ENCODE measurements around the gene CCKAR.

Gene CCKAR

DNA sequence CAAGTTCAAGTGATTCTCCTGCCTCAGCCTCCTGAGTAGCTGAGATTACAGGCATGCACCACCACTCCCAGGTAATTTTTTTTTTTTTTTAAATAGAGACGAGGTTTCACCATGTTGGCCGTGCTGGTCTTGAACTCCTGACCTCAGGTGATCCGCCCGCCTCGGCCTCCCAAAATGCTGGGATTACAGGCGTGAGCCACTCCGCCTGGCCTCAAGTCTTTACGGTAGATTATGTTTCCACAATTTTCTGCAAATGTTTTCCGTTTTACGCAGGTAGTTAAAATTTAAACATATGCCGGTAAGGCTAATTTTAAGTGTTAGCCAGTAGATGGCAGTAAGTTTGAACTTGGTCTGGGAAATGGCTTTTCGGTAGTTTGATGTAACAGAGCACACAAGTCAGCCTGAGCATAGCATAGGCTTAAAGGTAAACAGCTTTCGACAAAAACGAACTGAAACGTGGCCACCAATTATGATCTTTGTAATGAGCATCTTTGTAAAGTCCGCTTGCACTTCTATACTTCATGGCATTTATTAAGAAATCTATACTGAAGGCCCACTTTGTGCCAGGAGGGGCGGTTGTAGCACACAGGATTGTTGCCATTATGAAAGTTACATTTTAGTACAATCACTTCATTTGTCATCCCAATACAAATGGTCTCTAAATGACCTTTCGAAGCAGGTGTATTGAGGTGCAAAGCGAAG is 31.1 kb downstream of the CCKAR start:
- no peak for DNase-seq (ENCODE audit: low read depth in 2 of 2)

DNA sequence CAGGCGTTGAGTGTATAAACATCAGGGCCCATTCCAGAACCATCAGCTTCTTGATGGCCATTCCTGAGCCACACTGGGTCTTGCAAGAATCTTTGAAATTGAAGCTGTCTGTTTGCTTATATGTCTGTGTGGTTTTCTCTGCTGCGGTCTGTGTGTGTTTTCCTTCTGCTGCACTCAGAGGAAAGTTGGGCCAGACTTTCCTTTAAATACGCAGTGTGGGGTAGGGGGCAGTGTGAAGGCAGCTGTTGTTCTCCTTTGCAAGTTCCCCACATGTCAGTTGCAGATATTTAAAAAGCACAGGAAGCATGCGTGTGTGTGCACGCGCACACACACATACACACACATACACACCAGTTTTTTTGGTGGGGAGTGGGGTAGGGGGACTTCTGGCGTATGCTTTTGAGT is 32.1 kb downstream of the CCKAR start:
- no peak for DNase-seq (ENCODE audit: low read depth in 2 of 2)

DNA sequence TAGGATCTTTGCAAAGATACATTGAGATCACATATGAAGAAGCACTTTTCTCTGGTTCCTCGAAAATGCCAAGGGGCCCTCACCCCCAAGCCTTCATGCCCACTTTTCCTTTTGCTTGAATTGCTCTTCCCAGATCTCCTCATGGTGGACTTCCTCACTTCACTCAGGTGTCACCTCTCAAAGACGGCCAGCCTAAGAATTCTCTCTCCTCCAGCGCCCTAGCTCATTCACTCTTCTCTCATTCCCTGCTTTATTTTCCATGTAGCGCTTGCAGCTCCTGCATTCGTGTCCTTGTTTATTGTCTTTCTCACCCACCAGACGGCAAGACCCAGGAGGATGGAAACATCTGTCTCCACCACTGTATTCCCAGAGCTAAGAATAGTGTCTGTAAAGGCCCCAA is 32.9 kb downstream of the CCKAR start:
- no peak for DNase-seq (ENCODE audit: low read depth in 2 of 2)

DNA sequence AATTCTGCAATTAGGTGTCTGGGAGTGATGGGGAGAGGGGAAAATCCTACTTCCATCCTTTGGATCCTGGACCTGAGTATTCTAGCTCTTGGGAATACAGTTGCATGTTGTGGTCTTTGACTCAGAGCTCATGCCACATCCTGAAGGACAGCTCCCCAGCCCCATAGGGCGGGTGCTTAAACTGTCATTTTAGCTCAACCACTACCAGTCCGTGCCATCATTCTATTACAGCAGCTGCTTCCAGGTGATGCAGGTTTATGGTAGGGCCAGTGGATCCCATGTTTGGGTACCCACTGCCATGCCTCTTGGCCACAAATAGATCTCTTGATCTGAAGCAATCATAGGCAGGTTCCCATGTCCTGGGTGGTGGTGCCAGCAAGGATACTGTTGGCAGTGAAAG is 34.7 kb downstream of the CCKAR start:
- DNase-seq (ENCODE audit: low read depth in 2 of 2), result no peak

DNA sequence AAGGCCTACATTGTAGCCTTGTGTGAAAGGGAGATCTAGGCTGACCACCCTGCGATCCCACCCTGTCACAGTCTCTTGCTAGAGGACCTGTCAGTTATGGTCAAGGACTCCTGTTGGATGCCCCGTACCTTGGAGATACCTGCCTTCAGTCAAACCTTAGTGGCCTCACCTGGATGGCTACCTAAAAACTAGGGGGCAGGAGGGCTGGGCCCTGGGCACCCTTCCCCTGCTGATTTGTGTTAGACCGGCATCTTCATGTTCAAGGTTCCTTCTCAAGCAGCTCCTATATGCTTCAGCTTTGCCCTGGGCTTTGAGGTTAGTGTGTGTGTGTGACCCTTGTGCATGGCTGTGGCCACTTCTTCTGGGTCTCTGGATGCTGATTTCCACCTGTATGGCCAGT is 35.3 kb downstream of the CCKAR start:
- DNase-seq (ENCODE audit: low read depth in 2 of 2), result no peak

DNA sequence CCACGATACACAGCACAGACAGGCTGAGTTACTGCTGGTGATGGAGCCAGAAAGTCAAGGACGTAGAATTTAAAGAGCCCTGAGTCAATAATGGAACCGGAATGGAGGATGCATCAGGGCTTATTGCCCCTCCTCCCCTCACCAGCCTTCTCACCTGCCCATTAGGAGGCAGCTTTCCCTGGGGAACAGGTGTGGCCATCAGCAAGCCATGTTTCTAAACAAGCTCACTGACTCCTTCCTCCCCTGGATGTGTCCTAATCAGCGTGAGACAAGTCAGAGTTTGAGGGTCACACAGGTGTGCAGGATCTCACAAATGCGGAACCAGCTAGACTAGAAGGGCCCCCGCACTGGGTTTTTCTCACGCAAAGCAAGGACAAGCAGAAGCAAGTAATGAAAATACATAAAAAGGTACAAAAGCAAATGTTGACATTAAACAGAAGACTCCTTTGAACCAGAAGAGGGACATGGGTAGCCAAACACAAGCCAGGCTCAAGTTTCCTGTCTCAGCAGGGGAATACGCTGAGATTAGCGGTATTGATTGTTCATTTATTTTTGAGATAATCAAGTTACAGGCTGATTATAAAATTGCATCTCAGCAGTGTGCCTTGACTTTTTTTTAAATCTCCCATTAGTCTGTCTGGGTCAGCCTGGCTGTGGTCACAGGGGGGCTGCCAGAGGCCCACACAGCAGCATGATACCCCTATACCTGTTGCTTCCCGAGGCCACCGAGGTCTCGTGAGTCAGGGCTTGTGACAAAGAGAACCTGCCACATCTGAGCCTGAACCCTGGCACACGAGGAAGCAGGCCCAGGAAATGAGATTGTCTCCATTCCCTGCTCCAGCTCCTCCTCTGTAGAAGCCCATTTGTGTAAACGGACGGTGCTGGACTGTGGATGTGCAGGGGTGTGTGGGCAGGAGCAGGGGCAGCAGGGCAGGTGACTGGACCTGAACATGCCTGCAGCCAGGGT is 37.4 kb downstream of the CCKAR start:
- no peak for DNase-seq (ENCODE audit: low read depth in 2 of 2)

DNA sequence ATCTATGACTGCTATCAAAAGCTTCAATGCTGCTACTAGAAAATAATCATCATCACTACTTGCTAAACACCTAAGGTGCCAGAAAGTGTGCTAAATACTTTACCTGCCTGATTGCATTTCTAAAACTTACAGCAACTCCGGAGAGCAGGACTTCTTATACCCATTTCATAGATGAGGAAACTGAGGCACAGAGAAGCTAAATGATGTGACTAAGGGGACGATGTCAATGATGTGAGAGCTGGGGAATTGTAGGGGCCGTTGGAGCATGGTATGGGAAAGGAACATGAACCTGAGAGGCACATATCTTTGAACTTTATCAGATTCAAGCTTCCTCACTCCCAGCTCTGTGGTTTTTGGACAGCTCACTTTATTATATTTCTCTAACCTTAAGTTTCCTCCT is 38.7 kb downstream of the CCKAR start:
- DNase-seq (ENCODE audit: low read depth in 2 of 2), result no peak

DNA sequence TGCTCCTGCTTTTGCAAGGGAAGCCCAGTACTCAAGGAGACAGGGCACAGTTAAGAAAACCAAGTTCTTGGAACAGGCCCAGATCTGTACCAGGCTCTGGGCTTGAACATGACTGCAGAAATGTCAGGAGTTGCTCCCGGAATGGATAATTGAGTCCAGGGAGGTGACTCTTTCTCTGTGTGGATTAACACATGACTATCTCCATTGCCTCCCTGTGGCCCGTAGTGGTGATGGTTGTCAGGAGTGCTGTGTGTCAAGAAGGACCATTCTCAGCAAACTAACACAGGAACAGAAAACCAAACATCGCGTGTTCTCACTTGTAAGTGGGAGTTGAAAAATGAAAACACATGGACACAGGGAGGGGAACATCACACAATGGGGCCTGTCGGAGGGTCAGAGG is 39.9 kb downstream of the CCKAR start:
- no peak for DNase-seq (ENCODE audit: low read depth in 2 of 2)

DNA sequence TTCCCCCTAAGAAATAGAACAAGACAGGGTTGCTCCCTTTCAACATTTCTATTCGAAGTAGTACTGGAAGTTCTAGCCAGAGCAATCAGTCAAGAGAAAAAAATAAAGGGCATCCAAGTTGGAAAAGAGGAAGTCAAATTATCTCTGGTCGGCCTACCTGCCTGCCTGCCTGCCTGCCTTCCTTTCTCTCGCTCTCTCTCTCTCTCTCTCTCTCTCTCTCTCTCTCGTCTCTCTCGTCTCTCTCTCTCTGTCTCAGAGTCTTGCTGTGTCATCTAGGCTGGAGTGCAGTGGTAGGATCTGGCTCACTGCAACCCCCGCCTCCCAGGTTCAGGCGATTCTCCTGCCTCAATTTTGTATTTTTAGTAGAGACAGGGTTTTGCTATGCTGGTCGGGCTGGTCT is 42.9 kb downstream of the CCKAR start:
- DNase-seq (ENCODE audit: low read depth in 2 of 2), result no peak

DNA sequence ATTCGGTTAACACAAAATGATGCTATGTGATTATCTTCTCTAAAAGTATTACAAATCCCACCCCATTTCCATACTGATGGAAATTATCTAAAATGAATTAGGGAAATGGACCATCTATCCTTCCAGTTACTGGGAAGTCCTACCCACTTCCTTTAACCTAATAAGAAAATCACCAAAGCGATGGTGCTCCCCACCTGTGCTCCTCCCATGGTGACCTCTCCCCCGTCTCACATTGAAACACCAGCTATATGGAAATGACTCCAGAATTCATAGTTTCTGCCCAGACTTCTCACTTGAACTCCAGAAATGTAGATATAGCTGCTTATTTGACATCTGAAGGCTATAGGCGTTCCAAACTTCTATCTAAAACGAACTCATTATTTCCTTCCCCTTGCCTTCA is 48.5 kb downstream of the CCKAR start:
- DNase-seq (ENCODE audit: low read depth in 2 of 2), result no peak

DNA sequence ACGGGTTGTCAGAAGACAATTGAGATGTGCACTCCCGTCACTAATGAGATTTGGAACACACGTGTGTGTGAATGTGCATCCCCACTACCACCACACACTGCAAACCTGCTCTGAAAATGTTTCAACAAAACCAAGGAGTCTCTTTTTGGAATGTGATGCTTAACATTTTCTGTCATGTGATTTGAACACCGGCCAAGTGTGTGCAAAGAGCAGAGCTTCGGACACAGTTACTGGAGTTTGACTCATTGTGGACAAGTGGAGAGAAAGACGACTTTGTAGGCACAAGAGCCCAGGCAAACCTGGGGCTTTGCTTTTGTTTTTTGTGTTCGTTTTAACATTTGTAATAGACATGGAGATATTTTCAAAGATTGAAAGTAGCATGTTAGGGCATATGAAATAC is 49.2 kb downstream of the CCKAR start:
- no peak for DNase-seq (ENCODE audit: low read depth in 2 of 2)

DNA sequence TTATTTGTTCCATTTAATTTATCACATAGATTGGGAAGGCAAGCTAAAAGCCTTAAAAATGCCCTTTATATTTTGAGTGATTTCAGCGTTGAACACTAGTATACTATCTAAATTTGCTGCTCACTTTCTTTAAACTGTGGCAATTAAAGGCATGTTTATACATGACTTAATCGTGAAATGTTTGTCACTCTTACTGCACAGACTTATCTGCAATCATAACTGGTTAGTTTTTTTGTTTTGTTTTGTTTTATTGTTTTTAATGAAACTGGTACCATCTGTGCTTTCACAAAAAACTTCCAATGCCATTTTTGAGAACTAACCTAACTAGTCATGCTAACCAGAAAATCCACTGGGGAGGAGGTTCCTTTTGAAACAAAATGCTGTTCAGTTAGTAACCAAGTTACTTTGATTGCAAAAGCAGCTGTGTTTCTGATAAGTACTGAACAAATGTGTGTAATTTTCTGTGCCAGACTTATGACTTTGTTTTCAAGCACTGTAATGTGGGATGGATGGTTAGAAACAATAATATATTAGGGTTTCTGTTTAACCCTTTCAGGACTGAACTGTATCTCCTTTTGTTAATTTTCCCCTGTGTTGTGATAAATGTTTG is 56.1 kb downstream of the CCKAR start:
- no peak for DNase-seq (ENCODE audit: low read depth in 2 of 2)

DNA sequence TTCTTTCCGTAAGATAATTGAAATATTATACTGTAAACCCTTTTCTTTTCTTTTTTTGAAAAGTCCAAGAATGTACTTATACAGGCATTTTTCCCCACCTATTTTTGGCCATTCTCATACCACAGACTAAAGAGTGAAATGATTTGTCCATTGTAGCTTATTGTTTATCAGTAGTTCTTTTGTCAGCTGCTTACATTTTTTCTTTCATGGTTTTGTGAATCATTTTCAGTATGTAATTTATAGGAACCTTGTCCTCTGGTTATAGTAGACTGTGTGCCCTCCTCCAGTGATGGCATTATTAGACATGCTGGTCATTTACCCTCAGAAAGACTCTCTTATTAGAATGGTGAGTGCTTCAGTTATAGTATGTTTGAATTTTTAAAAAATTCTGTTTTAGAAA is 56.7 kb downstream of the CCKAR start:
- DNase-seq (ENCODE audit: low read depth in 2 of 2), result no peak

DNA sequence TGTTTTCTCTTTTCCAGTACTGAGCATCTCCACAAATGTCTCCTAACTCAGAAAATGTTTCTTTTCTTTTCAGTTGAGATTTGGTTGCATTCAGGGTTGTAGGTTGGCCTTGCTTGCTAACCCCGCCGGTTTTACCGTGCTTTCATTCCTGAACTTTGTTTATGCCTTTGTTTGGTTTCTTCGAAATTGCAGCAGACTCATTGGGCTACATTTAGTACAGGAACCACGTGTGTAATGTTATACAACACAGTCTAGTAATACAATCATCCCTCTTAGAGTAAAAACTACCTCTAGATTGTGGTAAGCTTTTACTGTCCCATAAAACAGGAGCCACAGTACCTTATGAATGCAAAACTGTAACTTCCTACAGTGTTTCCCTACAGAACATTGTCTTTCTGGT is 57.9 kb downstream of the CCKAR start:
- no peak for DNase-seq (ENCODE audit: low read depth in 2 of 2)

DNA sequence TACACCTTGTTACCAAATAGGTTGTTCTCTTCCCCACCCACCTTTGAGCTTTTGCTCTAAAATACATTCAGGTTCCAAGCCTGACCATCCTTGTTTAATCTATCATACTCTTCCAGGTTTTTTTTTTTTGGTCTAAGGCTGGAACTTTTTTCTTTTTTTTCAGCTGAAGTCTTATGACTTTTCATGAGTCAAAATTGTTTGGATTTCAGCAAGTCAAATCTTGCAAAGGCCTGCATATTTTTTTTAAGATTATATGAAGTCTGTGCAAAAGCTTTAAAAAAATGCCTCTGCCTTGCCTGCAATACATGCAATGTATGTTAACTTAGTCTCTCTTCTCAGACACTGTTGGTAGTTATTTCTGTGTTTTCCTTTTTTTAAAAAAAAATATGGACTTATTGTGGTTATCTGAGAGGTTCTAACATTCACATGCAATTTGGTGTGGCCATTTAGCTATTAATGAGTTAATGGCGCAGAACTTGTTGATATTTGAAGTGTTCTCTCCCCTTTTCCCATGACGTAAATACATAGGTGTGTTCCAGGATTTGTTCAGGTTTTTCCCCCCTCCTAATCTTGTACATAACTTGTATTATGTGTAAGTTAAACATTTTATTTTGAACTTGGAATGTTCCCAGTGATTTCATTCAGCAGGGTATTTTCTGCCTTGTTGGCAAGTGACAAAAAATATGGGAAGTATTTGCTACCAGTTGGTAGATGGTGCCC is 58.7 kb downstream of the CCKAR start:
- no peak for DNase-seq (ENCODE audit: low read depth in 2 of 2)
